ENCODE measurements around the gene NFIC. TPM values are rescaled to one million over a fixed set of nuclear protein-coding genes. Genes with fewer than 3 reads are reported as not detected.
"Not testable (repeated sequence)": the region's sequence is repeated elsewhere in the genome, so short reads cannot be mapped to it uniquely, and the experiment has no call there.

The NFIC gene
- total RNA-seq, 1 donor from 2014 or later: 38.3 TPM

GRCh38 chr19:3426433-3426832 lies 60.0 kb downstream of the NFIC start:
- Histone ChIP-seq H3K79me2 (ENCODE audit: insufficient read depth, low read length) (peaks cover 29% of the 10 kb centered on the region), H3K9ac (ENCODE audit: low read length) (no peak overlapping the region), H3K4me1 (ENCODE audit: insufficient read depth, low read length) (peaks cover 11% of the 10 kb centered on the region), H3K4me3 (ENCODE audit: insufficient read depth, low read depth, low read length) (no peak overlapping the region), H4K20me1 (ENCODE audit: insufficient read depth, low read length) (peaks cover 8% of the 10 kb centered on the region), H3K27me3 (ENCODE audit: insufficient read depth, low read length) (no peaks in the 10 kb centered on the region), H2AFZ (ENCODE audit: low read depth, low read length) (no peak overlapping the region), H3K4me2 (ENCODE audit: low read length) (no peak overlapping the region), H3K9me3 (ENCODE audit: insufficient read depth, low read depth, low read length) (no peaks in the 10 kb centered on the region), H3K36me3 (ENCODE audit: insufficient read depth, low read length) (no peaks in the 10 kb centered on the region), H3K27ac (ENCODE audit: low read depth, low read length) (no peak overlapping the region)
- Mint-ChIP-seq H3K9me3 (ENCODE audit: unreplicated experiment) (peaks cover 4% of the 10 kb centered on the region), H3K4me1 (ENCODE audit: low read depth, unreplicated experiment) (no peaks in the 10 kb centered on the region), H3K27me3 (ENCODE audit: low read depth, unreplicated experiment) (peaks cover 2% of the 10 kb centered on the region), H3K27ac (ENCODE audit: unreplicated experiment) (no peak overlapping the region), H3K36me3 (ENCODE audit: low read depth, unreplicated experiment) (peaks cover 10% of the 10 kb centered on the region), H3K4me3 (ENCODE audit: unreplicated experiment) (no peak overlapping the region)
- TF ChIP-seq, protein P1, sequence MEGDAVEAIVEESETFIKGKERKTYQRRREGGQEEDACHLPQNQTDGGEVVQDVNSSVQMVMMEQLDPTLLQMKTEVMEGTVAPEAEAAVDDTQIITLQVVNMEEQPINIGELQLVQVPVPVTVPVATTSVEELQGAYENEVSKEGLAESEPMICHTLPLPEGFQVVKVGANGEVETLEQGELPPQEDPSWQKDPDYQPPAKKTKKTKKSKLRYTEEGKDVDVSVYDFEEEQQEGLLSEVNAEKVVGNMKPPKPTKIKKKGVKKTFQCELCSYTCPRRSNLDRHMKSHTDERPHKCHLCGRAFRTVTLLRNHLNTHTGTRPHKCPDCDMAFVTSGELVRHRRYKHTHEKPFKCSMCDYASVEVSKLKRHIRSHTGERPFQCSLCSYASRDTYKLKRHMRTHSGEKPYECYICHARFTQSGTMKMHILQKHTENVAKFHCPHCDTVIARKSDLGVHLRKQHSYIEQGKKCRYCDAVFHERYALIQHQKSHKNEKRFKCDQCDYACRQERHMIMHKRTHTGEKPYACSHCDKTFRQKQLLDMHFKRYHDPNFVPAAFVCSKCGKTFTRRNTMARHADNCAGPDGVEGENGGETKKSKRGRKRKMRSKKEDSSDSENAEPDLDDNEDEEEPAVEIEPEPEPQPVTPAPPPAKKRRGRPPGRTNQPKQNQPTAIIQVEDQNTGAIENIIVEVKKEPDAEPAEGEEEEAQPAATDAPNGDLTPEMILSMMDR (IDR thresholded peaks at IDR 0.05; ENCODE audit: insufficient read depth, low read depth, low read length): no peak
- no peak for DNase-seq (ENCODE audit: low read depth)
- no peak for FAIRE-seq

DNA sequence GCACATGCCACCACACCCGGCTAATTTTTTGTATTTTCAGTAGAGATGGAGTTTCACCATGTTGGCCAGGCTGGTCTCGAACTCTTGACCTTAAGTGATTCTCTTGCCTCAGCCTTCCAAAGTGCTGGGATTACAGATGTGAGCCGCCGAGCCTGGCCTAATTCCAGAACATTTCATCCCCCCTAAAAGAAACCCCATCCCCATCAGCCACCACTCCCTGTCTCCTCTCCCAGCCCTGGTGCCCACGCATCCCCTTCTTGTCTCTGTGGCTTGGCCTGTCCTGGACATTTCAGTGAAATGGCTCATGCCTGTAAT lies 63.9 kb downstream of the NFIC start:
- not testable (repeated sequence) for H3K9me3 Mint-ChIP-seq (ENCODE audit: unreplicated experiment); H3K9me3 ChIP-seq (ENCODE audit: insufficient read depth, low read depth, low read length); H3K27me3 Mint-ChIP-seq (ENCODE audit: low read depth, unreplicated experiment); H3K27me3 ChIP-seq (ENCODE audit: insufficient read depth, low read length); H3K4me2 ChIP-seq (ENCODE audit: low read length); H3K36me3 ChIP-seq (ENCODE audit: insufficient read depth, low read length); H3K4me3 Mint-ChIP-seq (ENCODE audit: unreplicated experiment); H3K4me3 ChIP-seq (ENCODE audit: insufficient read depth, low read depth, low read length); H2AFZ ChIP-seq (ENCODE audit: low read depth, low read length); H3K27ac ChIP-seq (ENCODE audit: low read depth, low read length); H3K27ac Mint-ChIP-seq (ENCODE audit: unreplicated experiment); FAIRE-seq; H3K9ac ChIP-seq (ENCODE audit: low read length); DNase-seq (ENCODE audit: low read depth); H4K20me1 ChIP-seq (ENCODE audit: insufficient read depth, low read length); H3K4me1 Mint-ChIP-seq (ENCODE audit: low read depth, unreplicated experiment)
- H3K36me3 Mint-ChIP-seq (ENCODE audit: low read depth, unreplicated experiment): peaks cover 23% of the 10 kb centered on the region
- Histone ChIP-seq H3K79me2 (ENCODE audit: insufficient read depth, low read length) (peaks cover 26% of the 10 kb centered on the region), H3K4me1 (ENCODE audit: insufficient read depth, low read length) (peaks cover 15% of the 10 kb centered on the region)

- Histone ChIP-seq H3K9me3 (ENCODE audit: insufficient read depth, low read depth, low read length) (peaks cover 4% of the 10 kb centered on the region), H3K4me3 (ENCODE audit: insufficient read depth, low read depth, low read length) (no peak overlapping the region), H3K36me3 (ENCODE audit: insufficient read depth, low read length) (peaks cover 9% of the 10 kb centered on the region), H3K4me1 (ENCODE audit: insufficient read depth, low read length) (peaks cover 18% of the 10 kb centered on the region), H3K27me3 (ENCODE audit: insufficient read depth, low read length) (no peaks in the 10 kb centered on the region), H3K79me2 (ENCODE audit: insufficient read depth, low read length) (peaks cover 23% of the 10 kb centered on the region), H3K9ac (ENCODE audit: low read length) (no peak overlapping the region), H2AFZ (ENCODE audit: low read depth, low read length) (no peak overlapping the region), H4K20me1 (ENCODE audit: insufficient read depth, low read length) (peaks cover 8% of the 10 kb centered on the region), H3K4me2 (ENCODE audit: low read length) (no peak overlapping the region), H3K27ac (ENCODE audit: low read depth, low read length) (no peak overlapping the region)
- Mint-ChIP-seq H3K4me3 (ENCODE audit: unreplicated experiment) (no peak overlapping the region), H3K27ac (ENCODE audit: unreplicated experiment) (no peak overlapping the region), H3K27me3 (ENCODE audit: low read depth, unreplicated experiment) (peaks cover 2% of the 10 kb centered on the region), H3K4me1 (ENCODE audit: low read depth, unreplicated experiment) (peaks cover 3% of the 10 kb centered on the region), H3K9me3 (ENCODE audit: unreplicated experiment) (peaks cover 8% of the 10 kb centered on the region), H3K36me3 (ENCODE audit: low read depth, unreplicated experiment) (peaks cover 21% of the 10 kb centered on the region)
- FAIRE-seq (no peak), DNase-seq (ENCODE audit: low read depth) (no peak)
- TF ChIP-seq EZH2 (IDR thresholded peaks at IDR 0.05; ENCODE audit: insufficient read depth, low read length): no peak
- TF ChIP-seq, protein P1 (IDR thresholded peaks at IDR 0.05; ENCODE audit: insufficient read depth, low read depth, low read length): no peak
These were observed 65.5 kb downstream of the NFIC start for GRCh38 chr19:3431760-3432397.

Data from astrocyte (in vitro differentiated cells and primary cell).